Lower lobe of right lung (tissue), 2 donors: ENCODE results near the gene CEMIP. TPM values are rescaled to one million over a fixed set of nuclear protein-coding genes. Genes with fewer than 3 reads are reported as not detected.
A peak's percentile ranks its signal among the peaks of the same experiment; 100 is the strongest.

Source experiments
- ATAC-seq, 2 donors: fragments of 200-7000 bp; cut with Tn5 transposase; one replicate each; pipeline ENCODE4 v1.9.1; 2020 to 2022; ENCODE audit warnings: mild to moderate bottlenecking in 2 of 2, moderate library complexity in 2 of 2
- DNase-seq: peaks from one replicate; pipeline ENCODE4 v3.0.0-alpha.2; 2020
- H3K27ac ChIP-seq: fragments of 200-600 bp; one replicate; pipeline ENCODE4 v1.8.0; 2022
- H3K27me3 ChIP-seq: fragments of 200-600 bp; one replicate; pipeline ENCODE4 v1.8.0; 2022; ENCODE audit warnings: low read depth
- H3K36me3 ChIP-seq: fragments of 200-600 bp; one replicate; pipeline ENCODE4 v1.8.0; 2022; ENCODE audit warnings: mild to moderate bottlenecking
- H3K4me1 ChIP-seq: fragments of 200-600 bp; one replicate; pipeline ENCODE4 v1.8.0; 2022
- H3K4me3 ChIP-seq: fragments of 200-600 bp; one replicate; pipeline ENCODE4 v1.8.0; 2022; ENCODE audit warnings: mild to moderate bottlenecking
- H3K9me3 ChIP-seq: fragments of 200-600 bp; one replicate; pipeline ENCODE4 v1.8.0; 2022
- intact Hi-C: fragments of 100-400 bp; cut with DNase I; formaldehyde crosslinking; loops from one replicate; pipeline ENCODE4 v1.11.0; 2022
- total RNA-seq: library from RNA; stranded (reverse); fragmentation: NEBNext Ultra II Directional; extraction: Animal tissue kit (Norgen Biotek cat#: 25700); gene quantifications from one replicate; pipeline ENCODE4 v1.2.1, GENCODE V29; 2021
- TF ChIP-seq, protein P1 (sequence below): fragments of 200-600 bp; IDR thresholded peaks from one replicate; pipeline ENCODE4 v1.8.0; 2022; ENCODE audit warnings: antibody characterized with exemption, mild to moderate bottlenecking
- donor health status: DM: no; HTN: yes; CAD: no; lungs with severe emphysema.

Gene CEMIP
- total RNA-seq, 1 donor from 2014 or later: 7.3 TPM

DNA sequence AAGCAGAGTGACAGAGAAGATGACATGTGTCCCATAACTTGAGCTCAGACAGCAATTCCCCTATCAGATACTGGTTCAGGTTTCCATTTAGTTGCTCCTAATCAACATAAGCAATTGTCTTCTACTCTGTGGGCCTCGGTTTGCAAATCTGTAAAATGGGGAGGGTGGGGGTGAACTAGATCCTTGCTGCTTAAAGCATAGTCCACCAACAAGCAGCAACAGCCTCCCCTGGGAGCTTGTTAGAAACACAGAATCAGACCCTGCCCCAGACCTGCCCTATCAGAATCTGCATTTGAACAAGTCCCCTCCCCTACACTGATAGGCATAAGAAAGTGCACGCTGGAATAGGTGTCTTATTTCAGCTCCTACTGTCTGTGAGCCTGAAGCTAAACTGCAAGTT, 87.8 kb downstream of the CEMIP start:
- intact Hi-C loops: no loop called here
- H3K36me3 ChIP-seq: no peaks in the 10 kb centered on the region
- H3K27me3 ChIP-seq: no peaks in the 10 kb centered on the region
- no peak overlapping the region for H3K4me3 ChIP-seq
- H3K27ac ChIP-seq: no peak overlapping the region
- ATAC-seq (no peak), DNase-seq (no peak)
- peaks cover 12% of the 10 kb centered on the region for H3K4me1 ChIP-seq
- H3K9me3 ChIP-seq: no peaks in the 10 kb centered on the region
- TF ChIP-seq, protein P1, sequence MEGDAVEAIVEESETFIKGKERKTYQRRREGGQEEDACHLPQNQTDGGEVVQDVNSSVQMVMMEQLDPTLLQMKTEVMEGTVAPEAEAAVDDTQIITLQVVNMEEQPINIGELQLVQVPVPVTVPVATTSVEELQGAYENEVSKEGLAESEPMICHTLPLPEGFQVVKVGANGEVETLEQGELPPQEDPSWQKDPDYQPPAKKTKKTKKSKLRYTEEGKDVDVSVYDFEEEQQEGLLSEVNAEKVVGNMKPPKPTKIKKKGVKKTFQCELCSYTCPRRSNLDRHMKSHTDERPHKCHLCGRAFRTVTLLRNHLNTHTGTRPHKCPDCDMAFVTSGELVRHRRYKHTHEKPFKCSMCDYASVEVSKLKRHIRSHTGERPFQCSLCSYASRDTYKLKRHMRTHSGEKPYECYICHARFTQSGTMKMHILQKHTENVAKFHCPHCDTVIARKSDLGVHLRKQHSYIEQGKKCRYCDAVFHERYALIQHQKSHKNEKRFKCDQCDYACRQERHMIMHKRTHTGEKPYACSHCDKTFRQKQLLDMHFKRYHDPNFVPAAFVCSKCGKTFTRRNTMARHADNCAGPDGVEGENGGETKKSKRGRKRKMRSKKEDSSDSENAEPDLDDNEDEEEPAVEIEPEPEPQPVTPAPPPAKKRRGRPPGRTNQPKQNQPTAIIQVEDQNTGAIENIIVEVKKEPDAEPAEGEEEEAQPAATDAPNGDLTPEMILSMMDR: no peak

DNA sequence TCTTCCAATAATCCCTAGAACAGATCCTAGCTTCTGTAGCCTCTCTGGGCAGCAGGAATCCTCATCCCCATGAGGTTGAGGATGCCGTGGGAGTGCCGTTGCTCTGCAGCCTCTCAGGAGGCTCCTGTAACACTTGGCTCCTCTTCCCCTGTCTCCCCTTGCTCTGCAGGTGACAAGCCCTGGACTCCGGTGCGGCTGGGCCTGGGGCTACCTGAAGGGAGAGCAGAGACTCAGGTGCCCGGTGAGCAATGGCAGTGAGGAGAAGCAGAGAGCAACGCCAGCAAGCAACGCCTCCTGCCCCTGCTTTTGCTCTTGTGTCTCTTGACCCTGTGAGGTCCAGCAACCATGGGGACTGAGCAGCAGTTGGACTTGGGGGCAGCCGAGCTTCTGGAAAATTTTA, 91.2 kb downstream of the CEMIP start:
- ATAC-seq: no peak
- intact Hi-C loops: no loop called here
- H3K9me3 ChIP-seq: no peaks in the 10 kb centered on the region
- no peaks in the 10 kb centered on the region for H3K27me3 ChIP-seq
- H3K4me1 ChIP-seq: peaks cover 12% of the 10 kb centered on the region
- DNase-seq: no peak
- TF ChIP-seq, protein P1: no peak
- H3K27ac ChIP-seq: no peak overlapping the region
- H3K36me3 ChIP-seq: no peaks in the 10 kb centered on the region
- no peak overlapping the region for H3K4me3 ChIP-seq

DNA sequence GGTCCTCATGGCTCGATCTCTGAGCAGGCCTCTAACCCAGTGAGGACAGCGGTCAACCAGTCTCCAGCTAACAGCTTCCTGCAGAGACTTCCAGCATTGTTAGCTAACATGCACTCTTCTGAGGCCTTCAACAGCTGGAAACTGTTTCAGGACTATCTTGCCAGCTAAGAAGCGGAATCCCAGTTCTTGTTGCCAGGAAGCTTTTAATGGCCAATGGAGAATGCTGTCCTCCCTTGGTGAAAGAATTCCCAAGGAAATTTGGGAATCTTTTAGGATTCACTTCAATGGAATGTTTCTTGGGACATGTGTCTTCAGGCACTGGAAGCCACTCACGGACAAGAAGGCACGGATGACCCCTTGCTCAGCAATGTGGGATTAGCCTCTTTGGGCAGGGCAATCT, 91.7 kb downstream of the CEMIP start:
- ATAC-seq (peak; percentile 35 to 41), DNase-seq (no peak)
- peaks cover 12% of the 10 kb centered on the region for H3K4me1 ChIP-seq
- TF ChIP-seq, protein P1: no peak
- intact Hi-C loops: no loop called here
- H3K27ac ChIP-seq: no peak overlapping the region
- no peaks in the 10 kb centered on the region for H3K27me3 ChIP-seq
- H3K4me3 ChIP-seq: no peak overlapping the region
- H3K36me3 ChIP-seq: no peaks in the 10 kb centered on the region
- no peaks in the 10 kb centered on the region for H3K9me3 ChIP-seq

DNA sequence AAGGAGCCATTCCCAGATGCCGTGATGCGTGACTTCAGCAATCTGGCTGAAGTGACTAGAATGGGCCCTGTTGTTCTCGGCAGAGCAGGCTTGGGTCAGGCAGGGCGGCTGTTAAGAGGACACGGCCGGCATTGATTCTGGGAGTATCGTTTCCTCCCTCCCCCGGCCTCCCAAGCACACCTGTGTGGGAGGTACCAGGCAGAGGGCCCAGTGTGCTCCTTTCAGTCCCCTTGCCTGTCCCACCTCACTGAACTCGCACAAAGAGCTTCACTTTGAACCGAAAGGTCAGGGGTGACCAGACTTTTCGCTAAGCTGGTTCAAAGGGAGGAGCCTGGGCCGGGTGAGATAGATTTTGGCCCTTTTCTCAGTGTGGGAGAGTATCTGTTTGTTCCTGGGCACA, 92.7 kb downstream of the CEMIP start:
- TF ChIP-seq, protein P1: no peak
- Histone ChIP-seq H3K27ac (no peak overlapping the region), H3K4me1 (peaks cover 12% of the 10 kb centered on the region), H3K36me3 (no peaks in the 10 kb centered on the region), H3K4me3 (no peak overlapping the region), H3K27me3 (no peaks in the 10 kb centered on the region), H3K9me3 (no peaks in the 10 kb centered on the region)
- intact Hi-C loops: no loop called here
- ATAC-seq: no peak
- no peak for DNase-seq

DNA sequence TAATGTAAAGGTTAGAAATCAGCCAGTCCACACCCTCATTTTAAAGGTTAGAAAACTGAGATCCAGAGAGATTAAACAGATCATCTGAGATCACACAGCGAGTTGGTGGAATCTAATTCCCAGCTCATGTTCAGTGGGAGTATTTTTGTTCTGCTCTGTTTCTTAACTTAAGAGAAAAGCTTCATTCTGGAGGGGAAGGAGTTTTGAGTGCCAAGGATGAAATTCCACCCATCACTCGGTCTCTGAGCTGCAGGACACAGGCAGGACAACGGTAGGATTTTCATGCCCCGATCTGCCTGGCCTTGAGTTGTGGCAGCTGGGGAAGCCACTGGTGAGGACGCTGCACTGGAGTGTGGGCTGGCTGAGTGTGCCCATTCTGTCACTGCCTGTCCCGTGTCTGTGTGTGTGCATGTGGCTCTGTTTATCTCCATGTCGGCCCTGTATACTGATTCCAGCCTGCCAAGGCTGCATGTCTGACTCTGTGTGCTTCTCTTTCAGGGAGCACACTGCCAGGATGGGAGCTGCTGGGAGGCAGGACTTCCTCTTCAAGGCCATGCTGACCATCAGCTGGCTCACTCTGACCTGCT, 94.3 kb downstream of the CEMIP start:
- ATAC-seq: no peak
- intact Hi-C loops: no loop called here
- H3K27ac ChIP-seq: no peak overlapping the region
- TF ChIP-seq, protein P1: no peak
- H3K9me3 ChIP-seq: no peaks in the 10 kb centered on the region
- DNase-seq: no peak
- H3K4me1 ChIP-seq: peaks cover 12% of the 10 kb centered on the region
- no peaks in the 10 kb centered on the region for H3K36me3 ChIP-seq
- H3K27me3 ChIP-seq: no peaks in the 10 kb centered on the region
- no peak overlapping the region for H3K4me3 ChIP-seq
